Activated effector memory CD4-positive, alpha-beta T cell treated with anti-CD3 and anti-CD28 coated beads, Interleukin-2, amount 50 U/mL, for 16 hours (primary cell): ENCODE data around the gene DDX19B.
"Not testable (repeated sequence)": the region's sequence is repeated elsewhere in the genome, so short reads cannot be mapped to it uniquely, and the experiment has no call there.

ENCODE experiments used
- DNase-seq: peaks from one replicate; pipeline ENCODE4 v3.0.0-alpha.2; 2020

Gene DDX19B

DNA sequence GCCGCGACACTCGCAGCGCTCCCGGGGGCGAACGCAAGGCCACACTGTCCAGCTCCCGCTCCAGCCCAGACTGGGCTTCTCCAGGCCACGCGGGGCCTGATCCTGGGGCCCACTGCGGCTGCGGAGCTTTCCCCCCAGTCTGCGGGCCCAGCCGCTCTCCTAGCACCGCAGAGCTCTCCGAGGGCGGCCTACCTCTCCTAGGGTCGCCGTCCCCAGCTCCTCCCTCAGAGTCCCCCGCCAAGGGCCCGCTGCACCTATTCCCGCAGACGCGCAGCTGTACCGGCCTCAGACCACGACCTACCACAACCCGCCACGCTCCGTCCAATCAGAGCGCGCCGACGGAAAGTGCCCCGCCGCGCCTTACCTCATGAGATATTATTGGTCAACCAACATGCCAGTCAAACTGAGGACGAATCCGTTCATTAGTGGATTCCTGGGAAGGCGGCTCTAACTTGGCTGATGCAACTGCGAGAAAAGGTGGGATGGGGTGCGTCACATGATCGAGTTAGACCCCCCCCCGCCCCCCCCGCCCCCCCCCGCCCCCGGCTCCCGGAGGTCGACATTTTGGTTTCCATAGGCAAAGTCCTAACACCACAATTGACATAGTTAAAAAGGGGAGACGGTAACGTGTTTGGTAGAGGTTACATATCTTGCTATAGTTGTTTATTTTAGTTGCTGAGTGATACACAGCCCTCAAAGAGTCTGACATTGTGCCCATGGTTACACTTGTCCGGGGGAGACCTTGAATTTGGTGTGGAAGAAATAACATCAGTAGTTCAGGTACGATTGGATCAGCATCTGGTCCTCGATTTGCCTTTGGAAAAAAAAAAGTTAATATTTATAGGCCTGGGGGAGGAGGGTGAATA lies 9.5 kb upstream of the DDX19B start, which contains the start of gene AARS1:
Gene AARS1 (minus strand): TSS at position 278 of the 866 bp plus-strand sequence. CDS start 6,743 bp downstream, outside the sequence.
- DNase-seq = peak; percentile 97

DNA sequence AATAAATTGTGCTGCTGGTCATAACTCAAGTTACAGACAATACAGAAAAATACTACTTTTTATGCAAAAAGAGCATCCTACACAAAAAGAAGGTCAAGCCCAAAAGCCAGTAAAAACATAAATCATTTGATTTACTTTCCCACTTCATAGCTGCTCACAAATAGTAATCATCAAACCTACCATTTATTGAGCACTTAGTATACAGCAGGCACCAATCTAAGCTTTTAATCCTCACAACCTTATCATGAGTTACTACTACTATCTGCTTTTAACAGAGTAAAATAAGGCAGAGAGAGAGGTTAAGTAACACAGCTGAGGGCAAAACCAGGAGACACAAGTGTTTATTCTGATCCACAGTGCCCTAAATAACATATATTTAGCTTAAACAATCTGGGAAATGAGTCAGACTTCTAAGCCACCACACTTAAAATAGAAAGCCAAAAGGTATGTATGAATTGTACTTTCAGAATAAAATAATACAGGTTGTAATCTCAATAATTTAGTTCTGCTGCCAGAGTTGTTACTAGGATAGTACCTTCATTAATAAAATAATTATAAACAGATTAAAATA lies 8.0 kb upstream of the DDX19B start:
- DNase-seq = no peak

DNA sequence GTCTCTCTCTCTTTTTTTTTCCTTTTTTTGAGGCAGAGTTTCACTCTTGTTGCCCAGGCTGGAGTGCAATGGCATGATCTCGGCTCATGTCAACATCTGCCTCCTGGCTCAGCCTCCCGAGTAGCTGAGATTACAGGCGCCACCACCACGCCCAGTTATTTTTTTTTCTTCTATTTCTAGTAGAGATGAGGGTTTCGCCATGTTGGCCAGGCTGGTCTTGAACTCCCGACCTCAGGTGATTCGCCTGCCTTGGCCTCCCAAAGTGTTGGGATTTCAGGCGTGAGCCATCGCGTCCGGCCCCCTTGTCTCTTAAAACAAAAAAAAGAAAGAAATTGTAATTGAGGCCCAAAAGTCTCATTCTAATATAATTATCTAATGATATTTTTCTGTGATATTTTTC lies 6.8 kb upstream of the DDX19B start:
- peak; percentile 33 for DNase-seq

DNA sequence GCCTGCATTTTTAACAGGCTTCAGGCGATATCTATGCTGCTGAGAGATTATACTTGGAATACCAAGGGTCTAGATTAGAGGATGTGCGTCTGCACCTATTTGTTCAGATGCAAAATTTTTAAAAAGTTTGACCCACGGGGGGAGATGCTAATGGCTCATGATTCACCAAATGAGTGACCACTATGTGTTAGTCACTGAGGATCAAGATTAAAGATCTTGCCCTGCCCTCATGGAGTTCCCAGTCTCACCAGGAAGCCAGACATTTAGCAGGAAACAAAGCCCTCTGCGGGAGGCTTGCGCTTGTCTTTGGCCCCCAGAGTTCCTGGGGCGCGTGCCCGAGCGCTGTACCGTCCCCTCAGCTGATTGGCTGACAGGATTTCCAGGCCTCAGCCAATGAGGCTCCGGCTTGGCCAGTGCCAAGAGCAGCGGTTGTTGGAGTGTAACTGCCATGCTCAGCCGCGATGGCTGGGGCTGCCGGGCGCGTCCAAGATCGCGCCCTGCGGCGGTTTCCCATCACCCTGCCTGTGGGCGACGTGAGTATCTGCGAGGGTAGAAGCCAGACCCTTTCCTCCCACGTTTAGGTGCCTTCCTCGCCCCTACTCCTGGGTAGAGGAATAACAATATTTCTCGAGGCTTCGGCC lies 4.5 kb upstream of the DDX19B start:
- peak; percentile 49 for DNase-seq

DNA sequence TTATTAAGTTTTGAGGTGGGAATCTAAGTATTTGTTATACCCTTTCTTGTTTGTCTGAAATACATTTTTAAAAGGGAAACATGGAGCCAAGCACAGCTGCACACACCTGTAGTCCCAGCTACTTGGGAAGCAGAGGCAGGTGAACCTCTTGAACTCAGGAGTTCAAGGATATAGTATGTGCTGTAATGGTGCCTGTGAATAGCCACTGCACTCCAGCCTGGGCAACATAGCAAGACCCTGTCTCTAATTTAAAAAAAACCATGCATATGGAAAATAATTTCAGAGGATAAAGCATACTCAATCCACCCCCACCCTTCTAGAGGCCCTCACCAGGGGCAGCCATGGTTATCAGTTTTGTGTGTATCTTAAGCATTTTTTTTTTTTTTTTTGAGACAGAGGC lies 3.4 kb upstream of the DDX19B start:
- DNase-seq = peak; percentile 13

DNA sequence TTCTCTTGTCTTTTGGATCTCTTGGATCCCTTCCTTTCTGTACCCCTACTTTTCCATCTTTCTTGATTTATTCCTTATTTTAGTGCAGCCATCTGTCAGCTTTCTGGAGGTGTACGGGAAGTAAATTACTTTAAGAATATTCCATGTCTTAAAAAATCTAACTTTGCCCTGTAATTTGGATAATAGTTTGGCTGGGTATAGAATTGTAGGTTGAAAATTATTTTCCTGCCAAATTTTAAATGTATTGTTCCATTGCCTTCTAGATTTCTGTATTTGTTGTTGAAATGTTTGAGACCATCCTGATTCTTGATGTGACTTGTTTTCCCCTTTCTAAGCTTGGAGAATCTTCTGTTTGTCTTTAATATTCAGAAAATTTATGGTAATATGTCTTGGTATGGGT lies 2.1 kb downstream of the DDX19B start:
- DNase-seq = no peak

DNA sequence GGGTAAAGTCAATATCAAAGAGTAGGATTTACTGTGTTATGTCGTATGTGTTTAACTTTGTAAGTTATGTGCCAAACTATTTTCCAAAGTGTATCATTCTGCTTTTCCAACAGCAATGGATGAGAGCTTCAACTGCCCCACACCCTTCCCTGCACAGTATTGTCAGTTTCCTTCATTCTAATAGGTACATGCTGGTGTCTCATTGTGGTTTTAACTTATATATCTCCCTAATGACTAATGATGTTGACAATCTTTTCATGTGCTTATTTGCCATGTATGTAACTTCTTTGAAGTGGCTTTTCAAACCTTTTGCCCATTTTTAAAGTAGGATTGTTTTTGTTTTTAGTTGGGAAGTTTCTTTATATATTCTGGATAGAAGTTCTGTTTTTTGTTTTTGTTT lies 3.8 kb downstream of the DDX19B start:
- DNase-seq = no peak

DNA sequence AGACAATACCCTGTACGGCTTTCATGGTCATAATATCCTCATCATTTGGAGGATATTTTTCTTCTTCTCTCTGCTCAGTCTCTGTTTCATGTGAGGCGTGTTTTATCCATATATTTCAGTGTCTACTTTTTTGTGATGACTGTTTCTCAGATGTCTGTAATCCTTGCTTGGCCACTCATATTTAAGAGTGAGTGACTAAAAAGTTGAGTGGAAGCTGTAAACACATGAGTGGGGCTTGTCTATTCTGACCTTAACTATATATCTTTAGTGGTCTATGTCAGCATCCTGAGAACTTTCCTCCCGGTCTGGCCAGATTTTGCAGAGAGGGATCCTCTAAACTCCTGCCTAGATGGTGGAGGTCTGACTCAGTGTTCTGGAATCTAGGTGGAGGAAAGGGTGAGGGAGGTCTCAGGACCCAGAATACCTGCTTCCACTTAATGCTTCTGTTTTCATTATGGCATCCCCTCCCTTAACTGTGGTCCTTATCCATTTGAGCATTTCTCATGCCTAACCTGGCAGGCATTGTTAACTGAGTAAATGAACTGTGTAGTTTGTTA lies 6.0 kb downstream of the DDX19B start:
- peak; percentile 9 for DNase-seq

DNA sequence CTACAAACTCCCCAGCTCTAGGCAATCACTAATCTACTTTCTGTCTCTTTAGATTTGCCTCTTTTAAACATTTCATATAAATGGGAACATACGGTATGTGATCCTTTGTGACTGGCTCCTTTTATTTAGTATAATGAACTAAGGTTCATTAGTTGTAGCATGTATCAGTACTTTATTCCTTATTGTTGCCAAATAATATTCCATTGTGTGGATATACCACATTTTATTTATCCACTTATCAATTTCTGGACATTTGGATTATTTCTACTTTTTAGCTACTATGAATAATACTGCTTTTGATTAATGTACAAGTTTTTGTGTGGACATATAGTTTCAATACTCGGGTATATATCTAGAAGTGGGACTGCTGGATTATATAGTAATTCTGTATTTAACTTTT lies 7.9 kb downstream of the DDX19B start:
- no peak for DNase-seq

DNA sequence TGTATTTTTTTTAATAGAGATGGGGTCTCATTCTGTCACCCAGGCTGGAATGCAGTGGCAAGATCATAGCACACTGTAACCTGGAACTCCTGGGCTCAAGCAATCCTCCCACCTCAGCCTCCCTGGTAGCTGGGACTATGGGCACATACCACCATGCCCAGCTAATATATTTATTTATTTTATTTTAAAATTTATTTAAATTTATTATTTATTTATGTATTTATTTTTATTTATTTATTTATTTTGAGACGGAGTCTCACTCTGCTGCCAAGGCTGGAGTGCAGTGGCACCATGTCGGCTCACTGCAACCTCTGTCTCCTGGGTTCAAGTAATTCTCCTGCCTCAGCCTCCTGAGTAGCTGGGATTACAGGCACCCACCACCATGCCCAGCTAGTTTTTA lies 8.7 kb downstream of the DDX19B start:
- not testable (repeated sequence) for DNase-seq

DNA sequence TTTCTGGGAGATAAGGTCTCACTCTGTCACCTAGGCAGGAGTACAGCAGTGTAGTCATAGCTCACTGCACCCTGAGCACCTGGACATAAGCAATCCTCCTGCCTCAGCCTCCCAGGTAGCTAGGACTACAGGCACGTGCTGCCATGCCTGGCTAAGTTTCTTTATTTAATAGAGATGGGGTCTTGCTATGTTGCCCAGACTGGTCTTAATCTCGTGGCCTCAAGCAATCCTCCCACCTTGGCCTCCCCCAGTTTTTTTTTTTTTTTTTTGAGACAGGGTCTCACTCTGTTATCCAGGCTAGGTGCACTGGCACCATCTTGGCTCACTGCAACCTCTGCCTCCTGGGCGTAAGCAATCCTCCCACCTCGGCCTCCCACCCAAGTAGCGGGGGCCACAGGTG lies 21.1 kb downstream of the DDX19B start:
- peak; percentile 1 for DNase-seq

DNA sequence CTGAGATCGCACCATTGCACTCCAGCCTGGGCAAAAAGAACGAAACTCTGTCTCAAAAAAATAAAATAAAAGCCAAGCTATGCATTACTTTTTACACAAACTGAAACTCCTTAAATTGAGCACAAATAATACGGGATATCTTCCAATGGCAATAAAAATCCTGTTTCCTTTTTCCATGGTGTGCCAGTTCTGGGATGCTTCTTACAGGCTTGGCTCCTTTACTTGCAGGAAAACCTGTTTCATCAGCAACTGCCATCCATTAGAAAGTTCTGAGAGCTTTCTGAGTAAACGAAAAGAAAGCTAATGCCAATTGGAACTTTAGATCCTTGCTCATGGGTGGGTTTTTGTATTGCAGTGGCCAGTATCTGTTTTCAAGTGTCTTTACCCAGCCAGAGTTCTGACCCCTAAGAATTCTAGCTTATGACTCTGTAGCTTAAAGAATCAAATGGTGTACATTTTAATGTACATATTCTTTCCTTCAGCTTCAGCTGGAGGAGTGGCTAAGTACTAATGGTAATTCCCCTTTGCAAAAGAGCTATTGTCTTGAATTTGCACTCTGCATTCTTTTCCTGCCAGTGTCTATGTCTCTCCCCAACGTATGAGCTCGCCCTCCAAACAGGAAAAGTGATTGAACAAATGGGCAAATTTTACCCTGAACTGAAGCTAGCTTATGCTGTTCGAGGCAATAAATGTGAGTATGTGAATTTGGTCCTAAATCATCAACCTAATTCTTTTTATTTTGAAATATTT lies 26.2 kb downstream of the DDX19B start:
- DNase-seq = no peak

DNA sequence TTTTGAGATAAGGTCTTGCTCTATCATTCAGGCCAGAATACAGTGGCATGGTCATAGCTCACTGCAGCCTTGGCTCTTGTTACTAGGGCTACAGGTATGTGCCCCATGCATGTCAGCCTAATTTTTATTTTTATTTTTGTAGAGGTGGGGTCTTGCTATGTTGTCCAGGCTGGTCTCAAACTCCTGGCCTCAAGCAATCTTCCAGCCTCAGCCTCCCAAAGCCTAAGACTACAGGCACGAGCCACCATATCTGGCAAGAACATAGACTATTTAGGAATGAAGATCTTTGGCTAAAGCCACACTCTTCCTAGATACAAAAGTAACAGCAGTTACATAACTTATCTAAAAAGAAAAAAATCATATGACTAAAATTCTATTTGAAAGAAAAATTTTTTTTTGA lies 32.1 kb downstream of the DDX19B start:
- no peak for DNase-seq

DNA sequence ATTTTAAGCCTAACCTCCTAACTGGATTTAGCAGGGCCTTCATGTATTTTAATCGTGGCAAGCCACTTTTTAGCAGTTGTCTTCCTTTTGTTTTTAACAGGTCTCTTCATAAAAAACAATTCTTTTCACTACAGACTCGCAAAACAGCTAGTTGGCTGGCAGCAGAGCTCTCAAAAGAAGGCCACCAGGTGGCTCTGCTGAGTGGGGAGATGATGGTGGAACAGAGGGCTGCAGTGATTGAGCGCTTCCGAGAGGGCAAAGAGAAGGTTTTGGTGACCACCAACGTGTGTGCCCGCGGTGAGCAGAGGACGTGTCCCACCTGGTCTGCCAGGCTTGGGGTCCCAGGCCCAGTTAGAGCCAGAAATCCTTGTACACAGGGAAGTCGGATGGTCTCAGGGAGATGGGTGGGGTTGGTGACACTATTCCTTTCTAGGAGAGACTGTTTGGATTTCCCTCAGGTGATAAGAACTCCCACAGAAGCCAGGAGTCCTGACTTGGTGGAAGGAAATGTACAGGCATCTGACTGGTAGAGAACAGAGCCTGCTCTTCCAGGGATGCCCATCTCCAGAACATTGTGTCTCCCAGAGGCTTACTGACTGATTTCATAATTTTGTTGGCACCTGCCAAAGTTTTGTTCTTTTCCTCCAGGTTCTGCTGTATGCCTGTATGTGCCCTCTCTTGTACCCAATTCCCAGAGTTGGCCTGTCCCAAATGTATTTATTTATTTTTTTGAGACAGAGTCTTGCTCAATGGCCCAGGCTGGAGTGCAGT lies 32.8 kb downstream of the DDX19B start:
- DNase-seq = peak; percentile 63

DNA sequence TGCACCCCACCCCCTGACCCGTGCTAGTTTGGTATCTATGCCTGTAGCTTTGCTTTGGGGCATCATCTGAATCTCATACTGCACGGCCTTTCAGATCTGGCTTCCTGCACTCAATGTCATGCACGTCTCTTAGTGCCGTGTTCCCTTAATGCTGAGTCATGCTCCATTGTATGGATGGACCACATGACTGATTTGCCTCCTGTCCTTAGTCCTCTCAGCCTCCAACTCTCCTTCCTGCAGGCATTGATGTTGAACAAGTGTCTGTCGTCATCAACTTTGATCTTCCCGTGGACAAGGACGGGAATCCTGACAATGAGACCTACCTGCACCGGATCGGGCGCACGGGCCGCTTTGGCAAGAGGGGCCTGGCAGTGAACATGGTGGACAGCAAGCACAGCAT lies 33.7 kb downstream of the DDX19B start:
- not testable (repeated sequence) for DNase-seq

DNA sequence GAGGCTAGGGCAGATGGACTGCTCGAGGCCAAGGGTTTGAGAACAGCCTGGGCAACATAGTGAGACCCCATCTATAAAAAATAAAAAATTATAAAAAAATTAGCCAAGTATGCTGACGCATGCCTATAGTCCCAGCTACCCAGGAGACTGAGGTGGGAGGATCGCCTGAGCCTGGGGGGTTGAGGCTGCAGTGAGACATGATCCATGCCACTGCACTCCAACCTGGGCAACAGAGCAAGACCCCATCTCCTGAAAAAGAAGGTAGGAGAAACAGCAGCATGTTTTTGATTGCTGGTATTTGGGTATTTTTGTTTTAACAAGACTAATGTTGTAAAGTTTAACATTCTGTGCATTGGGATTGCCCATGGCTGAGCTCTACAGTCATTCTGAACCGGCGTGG lies 38.8 kb downstream of the DDX19B start:
- no peak for DNase-seq

DNA sequence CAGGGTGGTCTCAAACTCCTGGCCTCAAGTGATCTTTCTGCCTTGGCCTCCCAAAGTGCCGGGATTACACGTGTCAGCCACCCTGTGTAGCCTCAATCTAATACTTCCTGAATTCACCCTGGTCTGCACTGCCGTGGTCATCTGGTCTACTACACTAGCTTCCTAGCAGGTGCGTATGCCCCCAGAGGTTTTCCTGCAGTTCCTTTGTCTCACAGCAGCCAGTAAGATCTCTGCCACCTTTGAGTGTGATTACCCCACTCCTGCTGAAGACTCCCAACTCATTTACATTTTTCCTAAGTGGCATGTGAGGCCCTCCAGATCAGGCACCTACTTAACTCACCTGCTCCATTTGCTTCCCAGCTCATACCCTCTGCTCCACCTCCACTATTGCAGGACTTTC lies 42.6 kb downstream of the DDX19B start:
- no peak for DNase-seq

DNA sequence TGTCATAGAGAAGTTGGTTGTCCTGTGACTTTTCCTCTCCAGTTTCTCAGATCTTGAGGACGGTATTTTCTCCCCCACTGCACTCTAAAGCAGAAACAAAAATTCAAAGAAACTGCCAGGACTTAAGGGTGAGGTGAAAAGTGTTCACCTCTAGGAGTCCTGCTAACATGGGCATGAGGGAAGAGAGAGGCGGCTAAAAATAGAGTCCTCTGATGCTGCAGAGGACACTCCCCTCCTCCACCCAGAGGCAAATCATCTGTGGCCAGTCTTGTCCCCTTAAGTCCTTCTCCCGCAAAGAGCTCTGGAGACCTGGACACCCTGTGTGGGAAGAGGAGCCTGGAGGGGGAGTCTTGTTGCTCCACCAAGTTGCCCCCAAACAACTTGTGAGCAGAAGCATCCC lies 43.0 kb downstream of the DDX19B start:
- no peak for DNase-seq

DNA sequence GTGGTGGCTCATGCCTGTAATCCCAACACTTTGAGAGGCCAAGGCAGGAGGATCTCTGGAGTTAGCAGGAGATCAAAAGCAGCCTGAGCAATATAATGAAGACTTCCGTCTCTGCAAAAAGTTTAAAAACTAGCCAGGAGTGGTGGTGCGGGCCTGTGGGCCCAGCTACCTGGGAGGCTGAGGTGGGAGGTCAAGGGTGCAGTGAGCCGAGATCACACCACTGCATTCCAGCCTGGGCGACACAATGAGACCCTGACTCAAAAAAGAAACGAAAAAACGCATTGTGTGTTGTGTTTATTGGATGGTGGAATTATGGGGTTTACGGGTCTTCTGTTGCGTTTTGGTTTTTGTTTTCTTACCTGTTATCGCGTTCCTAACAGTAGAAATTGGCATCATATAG lies 46.9 kb downstream of the DDX19B start:
- DNase-seq = no peak

DNA sequence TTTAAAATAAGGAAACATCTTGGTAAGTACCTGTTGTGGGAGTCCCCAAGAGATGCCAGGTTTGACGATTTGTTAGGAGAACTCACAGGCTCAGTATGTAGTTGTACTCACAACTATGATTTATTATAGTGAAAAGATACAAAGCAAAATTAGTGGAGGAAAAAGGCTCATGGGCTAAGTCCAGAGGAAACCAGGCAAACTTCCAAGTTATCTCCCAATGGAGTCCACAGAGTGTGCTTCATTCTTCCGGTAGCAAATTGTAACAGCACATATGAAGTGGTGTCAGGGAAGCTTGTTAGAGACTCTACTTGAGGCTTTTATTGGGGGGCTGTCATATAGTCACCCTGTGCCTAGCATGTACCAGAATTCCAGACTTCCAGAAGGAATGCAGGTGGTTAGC lies 50.0 kb downstream of the DDX19B start:
- DNase-seq = no peak

DNA sequence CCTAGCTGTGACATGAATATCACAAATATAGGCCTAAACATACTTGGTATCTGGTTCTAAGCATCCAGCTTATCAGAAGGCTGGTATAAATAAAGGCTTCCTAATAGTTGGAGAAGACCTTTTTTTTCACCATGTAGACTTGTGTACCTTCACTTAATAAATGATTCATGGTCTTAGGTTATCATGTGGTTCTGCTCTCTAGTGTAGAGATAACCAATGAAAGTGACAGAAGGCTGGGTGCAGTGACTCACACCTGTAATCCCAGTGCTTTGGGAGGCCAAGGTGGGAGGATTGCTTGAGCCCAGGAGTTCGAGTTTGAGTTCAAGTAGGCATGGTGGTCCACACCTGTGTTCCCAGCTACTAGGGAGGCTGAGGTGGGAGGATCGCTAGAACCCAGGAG lies 50.8 kb downstream of the DDX19B start:
- no peak for DNase-seq

DNA sequence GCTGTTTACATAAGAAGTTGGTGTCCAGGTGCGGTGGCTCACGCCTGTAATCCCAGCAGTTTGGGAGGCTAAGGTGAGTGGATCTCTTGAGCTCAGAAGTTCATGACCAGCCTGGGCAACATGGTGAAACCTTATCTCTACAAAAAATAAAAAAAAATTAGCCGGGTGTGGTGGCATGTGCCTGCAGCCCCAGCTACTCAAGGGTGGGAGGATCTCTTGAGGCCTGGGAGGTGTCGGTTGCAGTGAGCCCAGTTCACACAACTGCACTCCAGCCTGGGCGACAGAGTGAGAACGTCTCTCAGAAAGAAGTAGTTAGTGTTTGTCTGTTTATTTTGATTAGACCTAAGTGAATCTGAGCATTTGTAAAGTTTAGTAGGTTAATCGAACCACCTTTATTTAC lies 60.6 kb downstream of the DDX19B start:
- no peak for DNase-seq
